GM19372 (cell line): ENCODE measurements around the gene ZNF33A.
"Not testable (repeated sequence)": the region's sequence is repeated elsewhere in the genome, so short reads cannot be mapped to it uniquely, and the experiment has no call there.

ENCODE experiments used
- ATAC-seq: cut with Tn5 transposase; IDR thresholded peaks from one replicate; pipeline ENCODE4 v1.9.1; 2021; ENCODE audit warnings: mild to moderate bottlenecking, low read depth, moderate library complexity; ENCODE audit not compliant: unreplicated experiment

ZNF33A gene

DNA sequence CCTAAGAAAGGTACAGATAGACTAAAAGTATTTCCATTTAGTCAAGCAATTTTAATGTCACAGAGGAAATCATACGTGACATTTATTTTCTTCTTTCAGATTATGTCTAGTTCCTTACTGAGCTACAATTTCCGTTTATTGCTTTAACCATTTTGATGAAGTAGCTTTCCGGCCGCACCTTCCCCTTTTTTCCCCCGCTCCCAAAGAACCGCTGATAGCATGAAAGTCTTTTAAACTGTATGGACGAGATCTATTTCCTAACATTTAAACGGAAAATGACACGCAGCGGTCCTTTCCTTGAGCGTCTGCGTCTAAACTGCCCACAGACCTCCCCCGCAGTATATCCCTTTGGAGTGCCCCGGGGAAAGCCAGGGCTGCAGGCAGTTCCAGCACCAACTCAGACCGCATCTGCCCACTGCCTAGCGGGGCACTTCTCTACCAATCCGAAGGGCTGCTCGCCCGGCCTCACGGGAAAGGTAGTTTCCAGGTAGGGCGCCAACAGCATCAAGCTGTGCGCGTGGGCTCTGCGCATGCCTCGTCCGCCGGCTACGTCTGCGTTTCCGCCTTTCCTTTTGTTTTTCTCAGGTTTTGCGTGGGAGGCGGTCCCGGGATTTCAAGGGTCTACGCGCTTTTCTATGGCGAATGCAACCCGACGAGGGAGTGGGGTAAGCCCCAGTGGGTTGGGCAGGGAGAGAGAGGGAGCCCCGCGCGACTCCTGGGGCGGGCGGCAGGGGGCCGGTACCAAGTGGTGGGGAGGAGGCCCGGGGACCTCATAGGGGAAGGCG, at the start of gene ZNF33A:
Gene ZNF33A (plus strand): TSS at position 557 of the 785 bp plus-strand sequence. CDS start 1,667 bp downstream, outside the sequence.
- ATAC-seq, result peak; percentile 81

DNA sequence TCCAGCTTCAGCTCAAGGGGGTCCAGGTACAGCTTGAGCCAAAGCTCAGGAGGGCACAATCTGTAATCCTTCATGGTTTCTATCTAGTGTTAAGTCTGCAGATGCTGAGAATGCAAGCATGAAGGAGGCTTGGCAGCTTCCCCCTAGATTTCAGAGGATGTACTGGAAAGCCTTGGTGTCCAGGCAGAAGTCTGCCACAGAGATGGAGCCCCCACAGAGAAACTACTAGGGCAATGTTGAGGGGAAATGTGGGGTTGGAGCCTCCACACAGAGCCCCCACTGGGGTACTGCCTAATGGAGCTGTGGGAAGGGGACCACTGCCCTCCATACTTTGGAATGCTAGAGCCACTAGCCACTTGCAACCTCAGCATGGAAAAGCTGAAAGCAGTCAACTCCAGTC, 45.5 kb upstream of the ZNF33A start:
- ATAC-seq, result no peak

DNA sequence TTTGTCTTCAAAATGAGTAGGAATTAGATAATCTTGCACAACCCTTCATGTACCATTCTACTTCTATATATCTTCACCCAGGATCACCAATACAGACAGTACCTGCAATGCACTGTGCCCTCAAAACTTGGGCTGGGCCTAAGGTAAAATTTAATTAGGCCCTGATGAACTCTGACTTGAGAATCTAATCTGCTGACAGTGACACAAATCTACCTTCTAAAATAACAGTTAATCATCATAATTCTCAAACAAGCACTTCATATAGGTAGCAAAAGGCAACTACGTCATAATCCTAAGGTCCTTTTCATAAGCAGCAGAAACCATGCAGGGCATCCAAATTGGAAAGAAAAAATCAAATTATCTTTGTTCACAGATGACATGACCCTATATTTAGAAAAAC, 38.1 kb upstream of the ZNF33A start:
- no peak for ATAC-seq

DNA sequence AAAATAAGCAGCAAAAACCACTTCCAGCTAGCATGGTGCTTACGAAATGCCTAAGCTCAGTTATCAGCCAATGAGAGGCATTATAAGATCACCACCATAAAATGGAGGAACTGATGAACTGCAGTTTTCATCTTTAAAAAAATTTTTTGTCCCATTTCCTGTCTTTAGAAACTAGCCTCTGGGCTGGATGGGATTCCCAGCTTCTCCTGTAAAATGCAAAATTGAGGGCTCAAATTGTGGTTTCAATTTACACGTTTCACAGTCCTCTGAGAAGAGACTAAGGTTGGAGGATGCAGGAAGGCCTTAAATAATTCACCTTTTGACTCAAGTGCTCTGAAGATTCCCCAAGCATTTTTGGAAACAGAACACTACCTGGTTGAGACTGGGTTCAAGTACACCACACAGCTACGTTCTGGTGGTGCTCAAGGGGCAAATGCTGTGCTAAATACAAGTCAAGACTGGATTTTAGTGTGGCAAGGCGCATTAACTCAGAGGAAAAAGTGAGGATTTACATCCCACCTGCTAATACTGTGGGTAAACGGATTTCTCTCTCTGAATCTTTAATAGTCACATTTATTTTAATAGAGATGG, 35.0 kb upstream of the ZNF33A start:
- ATAC-seq, result no peak

GRCh38 chr10:37976091-37976879, 34.2 kb upstream of the ZNF33A start, which contains the start of gene ZNF25:
Gene ZNF25, minus strand, starts transcription at chr10:37976647. Its CDS starts 4,925 bp downstream, at chr10:37971722.
- ATAC-seq, result peak; percentile 94

GRCh38 chr10:37976880-37977203, 33.6 kb upstream of the ZNF33A start:
- ATAC-seq, result peak; percentile 1

GRCh38 chr10:37991655-37992054, 18.8 kb upstream of the ZNF33A start:
- no peak for ATAC-seq

DNA sequence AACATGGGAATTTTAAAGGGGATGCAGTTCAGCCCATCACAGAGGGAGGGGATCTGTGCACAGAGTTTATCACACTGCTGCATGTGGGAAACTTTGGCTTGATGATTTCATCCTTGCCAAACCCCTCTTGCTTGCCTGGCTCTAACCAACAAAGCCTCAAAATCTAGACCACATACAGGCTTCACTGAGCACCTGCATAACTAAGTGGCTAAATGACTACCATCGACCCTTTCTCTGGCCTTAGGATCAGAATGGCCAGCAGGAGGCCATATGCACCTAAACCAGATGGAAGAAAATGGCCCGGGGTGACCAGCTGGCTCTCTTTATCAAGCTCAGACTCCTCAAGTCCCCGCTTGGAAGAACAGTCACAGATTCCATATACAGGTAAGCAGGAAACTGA, 18.4 kb upstream of the ZNF33A start:
- no peak for ATAC-seq

DNA sequence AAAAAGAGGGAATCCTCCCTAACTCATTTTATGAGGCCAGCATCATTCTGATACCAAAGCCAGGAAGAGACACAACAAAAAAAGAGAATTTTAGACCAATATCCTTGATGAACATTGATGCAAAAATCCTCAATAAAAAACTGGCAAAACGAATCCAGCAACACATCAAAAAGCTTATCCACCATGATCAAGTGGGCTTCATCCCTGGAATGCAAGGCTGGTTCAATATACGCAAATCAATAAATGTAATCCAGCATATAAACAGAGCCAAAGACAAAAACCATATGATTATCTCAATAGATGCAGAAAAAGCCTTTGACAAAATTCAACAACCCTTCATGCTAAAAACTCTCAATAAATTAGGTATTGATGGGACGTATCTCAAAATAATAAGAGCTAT, 11.6 kb upstream of the ZNF33A start:
- not testable (repeated sequence) for ATAC-seq

- not testable (repeated sequence) for ATAC-seq
Observed at GRCh38 chr10:38000474-38000873, 10.0 kb upstream of the ZNF33A start.

- no peak for ATAC-seq
Observed at GRCh38 chr10:38003026-38003425, 7.4 kb upstream of the ZNF33A start.

- ATAC-seq, result no peak
Observed at GRCh38 chr10:38003588-38003987, 6.9 kb upstream of the ZNF33A start.

DNA sequence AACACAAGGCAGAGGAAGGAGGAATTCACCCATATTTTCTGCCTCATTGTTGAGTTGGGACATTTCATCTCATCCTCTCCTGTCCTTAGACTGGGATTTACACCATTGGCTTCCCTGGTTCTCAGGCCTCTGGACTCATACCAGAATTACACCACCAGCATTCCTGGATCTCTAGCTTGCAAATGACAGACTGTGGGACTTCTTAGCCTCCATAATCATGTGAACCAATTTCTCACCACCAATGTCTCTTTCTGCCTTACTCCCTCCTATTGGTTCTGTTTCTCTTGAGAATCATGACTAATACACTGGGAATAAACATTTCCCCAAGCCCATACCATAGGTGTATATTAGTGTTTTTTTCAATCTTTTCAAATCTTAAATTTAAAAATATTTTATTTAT, 2.9 kb upstream of the ZNF33A start:
- no peak for ATAC-seq

DNA sequence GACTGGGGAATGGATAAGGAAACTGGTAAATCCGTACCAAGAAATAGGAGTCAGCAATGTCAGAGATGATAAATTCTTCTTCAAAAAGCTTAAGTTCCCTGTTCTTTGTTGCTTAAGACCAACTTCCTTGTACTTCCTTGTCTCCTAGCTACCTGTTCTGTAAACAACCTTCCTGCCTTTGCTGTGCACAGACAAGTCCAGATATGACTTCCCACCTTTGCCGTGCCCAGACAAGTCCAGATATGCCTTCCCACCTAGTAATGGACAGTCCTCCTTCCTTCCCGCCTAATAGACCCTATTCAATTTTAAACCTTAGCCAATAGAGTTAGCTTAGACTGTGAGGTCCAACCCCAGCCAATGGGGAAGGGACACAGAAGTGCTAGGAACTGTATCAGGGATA, 2.5 kb upstream of the ZNF33A start:
- ATAC-seq, result no peak

DNA sequence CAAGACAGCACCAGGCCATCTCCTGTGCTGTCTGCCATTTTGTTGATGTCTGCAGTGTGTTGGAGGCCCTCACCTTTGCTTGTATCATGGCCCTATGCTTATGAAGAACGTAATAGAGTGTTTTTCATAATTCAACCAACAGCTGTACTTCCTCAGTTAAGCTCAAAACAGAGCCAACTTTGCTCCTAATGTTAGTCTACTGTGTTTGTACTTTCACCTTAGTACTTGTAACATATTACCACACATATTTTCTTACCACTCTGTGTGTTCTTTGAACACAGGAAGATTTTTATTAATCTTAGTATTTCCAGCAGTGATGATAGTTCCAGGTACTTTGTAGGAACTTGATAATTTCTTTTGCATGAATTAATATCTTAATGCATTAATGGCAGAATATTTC, 5.9 kb downstream of the ZNF33A start:
- ATAC-seq, result no peak

DNA sequence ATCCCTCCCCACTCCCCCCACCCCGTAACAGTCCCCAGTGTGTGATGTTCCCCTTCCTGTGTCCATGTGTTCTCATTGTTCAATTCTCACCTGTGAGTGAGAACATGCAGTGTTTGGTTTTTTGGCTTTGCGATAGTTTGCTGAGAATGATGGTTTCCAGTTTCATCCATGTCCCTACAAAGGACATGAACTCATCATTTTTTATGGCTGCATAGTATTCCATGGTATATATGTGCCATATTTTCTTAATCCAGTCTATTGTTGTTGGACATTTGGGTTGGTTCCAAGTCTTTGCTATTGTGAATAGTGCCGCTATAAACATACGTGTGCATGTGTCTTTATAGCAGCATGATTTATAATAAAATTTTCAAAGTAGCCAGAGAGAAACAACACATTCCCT, 8.6 kb downstream of the ZNF33A start:
- ATAC-seq, result not testable (repeated sequence)

DNA sequence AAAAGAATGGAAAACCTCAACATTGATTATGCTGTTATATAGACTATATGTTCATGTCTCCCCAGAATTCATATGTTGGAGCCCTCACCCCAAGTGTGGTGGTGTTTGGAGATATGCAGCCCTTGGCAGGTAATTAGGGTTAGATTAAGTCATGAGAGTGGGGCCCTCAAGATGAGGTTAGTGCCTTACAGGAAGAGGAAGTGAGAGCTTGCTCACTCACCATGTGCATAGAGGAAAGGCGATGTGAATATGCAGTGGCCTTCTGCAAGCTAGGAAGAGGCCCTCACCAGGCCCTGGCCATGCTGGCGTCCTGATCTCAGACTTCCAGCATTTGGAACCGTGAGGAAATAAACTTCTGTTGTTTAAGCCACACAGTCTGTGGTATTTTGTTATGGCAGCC, 14.8 kb downstream of the ZNF33A start:
- peak; percentile 72 for ATAC-seq

- no peak for ATAC-seq
Observed at GRCh38 chr10:38027986-38028385, 17.5 kb downstream of the ZNF33A start.

- no peak for ATAC-seq
Observed at GRCh38 chr10:38032886-38033285, 22.4 kb downstream of the ZNF33A start.

GRCh38 chr10:38038107-38038931, 27.8 kb downstream of the ZNF33A start:
- ATAC-seq, result peak; percentile 85

- peak; percentile 8 for ATAC-seq
Observed at GRCh38 chr10:38038932-38039245, 28.4 kb downstream of the ZNF33A start.
